GM19324 (cell line): ENCODE data around the gene SORCS2.

ENCODE experiments used
- ATAC-seq: cut with Tn5 transposase; IDR thresholded peaks from one replicate; pipeline ENCODE4 v1.9.1; 2021; ENCODE audit warnings: mild to moderate bottlenecking, moderate library complexity; ENCODE audit not compliant: unreplicated experiment, low FRiP score

SORCS2 gene

GRCh38 chr4:7475207-7475606 is 282.9 kb downstream of the SORCS2 start:
- no peak for ATAC-seq

GRCh38 chr4:7476820-7477219 is 284.5 kb downstream of the SORCS2 start:
- ATAC-seq, result no peak

GRCh38 chr4:7477695-7478094 is 285.4 kb downstream of the SORCS2 start:
- no peak for ATAC-seq

GRCh38 chr4:7478665-7479064 is 286.3 kb downstream of the SORCS2 start:
- no peak for ATAC-seq

- no peak for ATAC-seq
Observed at GRCh38 chr4:7480423-7480822, 288.1 kb downstream of the SORCS2 start.

- no peak for ATAC-seq
Observed at GRCh38 chr4:7481227-7481626, 288.9 kb downstream of the SORCS2 start.

- no peak for ATAC-seq
Observed at GRCh38 chr4:7485096-7485495, 292.8 kb downstream of the SORCS2 start.

GRCh38 chr4:7486101-7486500 is 293.8 kb downstream of the SORCS2 start:
- ATAC-seq, result no peak

- no peak for ATAC-seq
Observed at GRCh38 chr4:7487502-7487901, 295.2 kb downstream of the SORCS2 start.

- no peak for ATAC-seq
Observed at GRCh38 chr4:7487998-7488671, 295.8 kb downstream of the SORCS2 start.

GRCh38 chr4:7491915-7492314 is 299.6 kb downstream of the SORCS2 start:
- ATAC-seq, result no peak

GRCh38 chr4:7498446-7499200 is 306.3 kb downstream of the SORCS2 start:
- ATAC-seq, result no peak

GRCh38 chr4:7499661-7500060 is 307.3 kb downstream of the SORCS2 start:
- ATAC-seq, result no peak

- no peak for ATAC-seq
Observed at GRCh38 chr4:7500404-7500803, 308.1 kb downstream of the SORCS2 start.

GRCh38 chr4:7501314-7501713 is 309.0 kb downstream of the SORCS2 start:
- ATAC-seq, result no peak

GRCh38 chr4:7501873-7502272 is 309.5 kb downstream of the SORCS2 start:
- no peak for ATAC-seq

GRCh38 chr4:7503559-7504249 is 311.4 kb downstream of the SORCS2 start:
- ATAC-seq, result no peak

GRCh38 chr4:7505116-7505900 is 313.0 kb downstream of the SORCS2 start:
- no peak for ATAC-seq

- no peak for ATAC-seq
Observed at GRCh38 chr4:7506119-7506518, 313.8 kb downstream of the SORCS2 start.

- no peak for ATAC-seq
Observed at GRCh38 chr4:7506572-7506971, 314.2 kb downstream of the SORCS2 start.

GRCh38 chr4:7507381-7507780 is 315.0 kb downstream of the SORCS2 start:
- ATAC-seq, result no peak
